HG03064 (cell line): ENCODE measurements around the gene TRPM1.

ENCODE experiments used
- ATAC-seq: cut with Tn5 transposase; IDR thresholded peaks from one replicate; pipeline ENCODE4 v1.9.1; 2021; ENCODE audit warnings: low read depth; ENCODE audit not compliant: unreplicated experiment

TRPM1 gene

GRCh38 chr15:31058236-31058962 is 43.1 kb downstream of the TRPM1 start:
- ATAC-seq: no peak

GRCh38 chr15:31051496-31052080 is 49.9 kb downstream of the TRPM1 start:
- ATAC-seq: no peak

GRCh38 chr15:31050953-31051352 is 50.6 kb downstream of the TRPM1 start:
- ATAC-seq: no peak

- no peak for ATAC-seq
Observed at GRCh38 chr15:31049682-31050615, 51.6 kb downstream of the TRPM1 start.

- no peak for ATAC-seq
Observed at GRCh38 chr15:31049111-31049510, 52.4 kb downstream of the TRPM1 start.

- ATAC-seq: no peak
Observed at GRCh38 chr15:31047437-31047836, 54.1 kb downstream of the TRPM1 start.

GRCh38 chr15:31046759-31047359 is 54.7 kb downstream of the TRPM1 start:
- no peak for ATAC-seq

- ATAC-seq: no peak
Observed at GRCh38 chr15:31045606-31046005, 55.9 kb downstream of the TRPM1 start.

- no peak for ATAC-seq
Observed at GRCh38 chr15:31042751-31043150, 58.8 kb downstream of the TRPM1 start.

GRCh38 chr15:31041610-31042009 is 59.9 kb downstream of the TRPM1 start:
- ATAC-seq: no peak

- no peak for ATAC-seq
Observed at GRCh38 chr15:31040611-31041010, 60.9 kb downstream of the TRPM1 start.

- ATAC-seq: no peak
Observed at GRCh38 chr15:31039961-31040360, 61.6 kb downstream of the TRPM1 start.

- ATAC-seq: no peak
Observed at GRCh38 chr15:31037731-31038477, 63.6 kb downstream of the TRPM1 start.

GRCh38 chr15:31036783-31037182 is 64.7 kb downstream of the TRPM1 start:
- no peak for ATAC-seq

GRCh38 chr15:31035610-31036009 is 65.9 kb downstream of the TRPM1 start:
- no peak for ATAC-seq

- ATAC-seq: no peak
Observed at GRCh38 chr15:31034152-31034551, 67.4 kb downstream of the TRPM1 start.

GRCh38 chr15:31032961-31033371 is 68.6 kb downstream of the TRPM1 start:
- no peak for ATAC-seq

- ATAC-seq: peak; percentile 63
Observed at GRCh38 chr15:31031471-31032067, 70.0 kb downstream of the TRPM1 start.

GRCh38 chr15:31027910-31028578 is 73.5 kb downstream of the TRPM1 start:
- ATAC-seq: no peak
